GM21367 (cell line): ENCODE results near the gene DVL1.

Experiments used
- ATAC-seq: cut with Tn5 transposase; IDR thresholded peaks from one replicate; pipeline ENCODE4 v1.9.1; 2021; ENCODE audit not compliant: unreplicated experiment

The DVL1 gene

DNA sequence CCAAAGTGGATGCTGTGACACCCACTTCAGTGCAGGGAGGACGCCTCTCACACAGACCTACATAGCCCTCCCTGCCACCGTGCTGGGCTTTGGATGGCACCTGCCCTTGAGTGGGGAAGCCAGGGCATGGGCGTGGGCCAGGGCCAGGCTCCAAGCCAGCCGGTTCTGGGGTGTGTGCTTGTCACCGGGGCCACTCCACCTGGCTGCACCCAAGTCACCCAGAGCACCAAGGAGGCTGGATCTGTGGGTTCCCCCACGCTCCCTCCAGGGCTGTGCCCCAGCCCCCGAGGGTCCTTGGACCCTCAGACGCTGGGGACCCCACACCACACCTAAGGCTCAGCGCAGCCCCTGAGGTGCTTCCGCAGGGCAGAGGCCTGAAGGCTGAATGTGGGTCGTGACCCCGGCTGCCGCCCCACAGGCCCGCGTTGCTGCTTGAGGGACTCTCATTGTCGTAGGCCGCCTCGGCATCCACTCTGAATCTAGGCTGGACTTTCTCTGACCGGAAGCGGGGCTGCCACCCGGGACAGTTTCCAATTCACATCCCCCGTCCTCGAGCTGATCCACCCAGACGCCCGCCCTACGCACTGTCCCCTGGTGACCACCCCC, 7.7 kb upstream of the DVL1 start:
- no peak for ATAC-seq

- ATAC-seq = no peak
These were observed 7.1 kb upstream of the DVL1 start for GRCh38 chr1:1356166-1356795.

DNA sequence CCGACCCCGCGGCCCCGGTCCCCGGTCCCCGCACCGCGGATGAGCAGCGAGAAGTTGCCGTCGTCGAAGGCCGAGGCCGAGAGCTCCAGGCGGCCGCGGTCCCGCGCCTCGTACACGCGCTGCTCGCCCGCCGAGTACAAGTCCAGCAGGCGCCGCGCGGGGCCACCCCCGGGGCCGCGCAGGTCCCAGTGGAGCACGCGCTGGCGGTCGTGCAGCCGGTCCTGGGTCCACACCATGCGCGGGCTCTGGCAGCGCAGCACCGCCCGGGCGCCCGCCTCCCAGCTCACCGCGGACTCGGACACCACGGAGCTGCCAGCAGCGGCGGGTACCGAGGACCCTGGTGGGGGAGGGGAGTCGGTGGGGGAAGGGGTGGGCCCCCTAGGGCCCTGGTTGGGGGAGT, 6.2 kb upstream of the DVL1 start:
- no peak for ATAC-seq

GRCh38 chr1:1354271-1355247, 5.3 kb upstream of the DVL1 start:
- no peak for ATAC-seq

- no peak for ATAC-seq
These were observed 4.4 kb upstream of the DVL1 start for GRCh38 chr1:1353389-1354151.

DNA sequence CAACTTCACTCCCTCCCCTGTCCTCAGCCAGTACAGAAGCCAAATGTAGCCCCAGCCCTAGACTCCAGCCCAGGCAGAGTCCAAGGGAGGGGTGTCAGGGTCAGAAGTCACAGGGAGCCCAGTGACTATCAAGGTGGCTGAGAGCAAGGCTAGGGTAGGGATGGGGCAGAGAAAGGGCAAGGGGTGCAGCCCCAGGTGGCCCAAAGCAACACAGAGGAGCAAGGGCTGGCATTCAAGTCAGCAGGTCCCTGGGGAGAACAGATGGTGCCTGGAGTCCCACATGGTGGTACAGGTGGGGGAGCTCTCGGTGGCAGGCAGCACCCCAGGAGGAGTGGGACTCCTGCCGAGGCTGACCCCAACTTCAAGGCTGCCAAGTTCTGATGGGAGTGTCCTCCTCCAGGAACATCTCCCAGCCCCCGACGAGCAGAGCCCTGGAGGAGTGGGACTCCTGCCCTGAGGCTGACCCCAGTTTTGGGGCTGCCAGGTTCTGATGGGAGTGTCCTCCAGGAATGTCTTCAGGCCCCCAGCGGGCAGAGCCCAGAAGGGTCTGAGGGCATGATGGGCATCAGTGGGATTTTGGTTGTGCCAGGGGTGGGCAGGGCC, 3.7 kb upstream of the DVL1 start:
- no peak for ATAC-seq

DNA sequence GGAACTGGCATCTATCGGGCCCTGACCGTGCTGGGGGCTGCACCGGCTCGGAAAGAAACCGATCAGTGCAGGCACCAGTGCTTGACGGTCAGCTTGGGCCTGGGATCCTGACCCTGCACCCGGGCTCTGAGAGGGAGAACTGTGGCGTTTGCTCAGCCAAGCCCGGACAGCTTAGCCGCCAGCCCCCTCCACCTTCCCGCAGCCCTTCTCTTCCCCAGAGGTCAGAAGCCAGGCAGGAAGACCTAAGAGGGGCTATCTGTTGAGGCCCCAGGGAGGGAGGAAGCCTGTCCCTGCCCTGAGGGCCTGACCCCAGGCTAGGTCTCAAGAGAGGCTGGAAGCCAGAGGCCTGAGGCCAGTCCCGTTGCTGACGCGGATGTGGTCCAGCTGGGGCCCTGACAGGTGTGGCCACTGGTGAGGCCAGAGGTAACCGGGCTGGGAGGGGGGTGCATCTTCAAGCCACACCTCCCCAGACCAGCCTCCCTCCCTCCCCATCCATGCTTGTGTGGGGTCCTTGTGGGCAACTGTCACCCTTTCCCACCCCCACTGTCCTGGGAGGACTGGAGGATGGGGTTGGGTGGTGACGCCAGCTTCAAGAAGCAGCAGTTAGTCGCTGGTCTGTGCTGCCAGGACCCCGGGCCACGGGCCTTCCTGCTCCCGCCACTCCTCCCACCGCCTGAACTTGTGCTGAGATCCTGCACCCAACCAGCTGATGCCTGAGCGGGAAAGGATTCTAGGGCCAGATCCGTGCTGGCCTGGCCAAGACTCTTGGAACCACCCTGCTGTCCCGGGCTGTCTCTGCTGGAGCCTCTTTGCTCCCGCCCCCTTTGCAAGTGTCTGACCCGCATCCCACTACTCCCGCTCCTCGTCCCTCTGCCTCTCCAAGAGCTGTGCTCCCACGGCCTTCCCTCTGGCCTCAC, 2.6 kb upstream of the DVL1 start:
- no peak for ATAC-seq

- ATAC-seq = peak; percentile 25
These were observed 580 bp downstream of the DVL1 start for GRCh38 chr1:1348420-1349255.

DNA sequence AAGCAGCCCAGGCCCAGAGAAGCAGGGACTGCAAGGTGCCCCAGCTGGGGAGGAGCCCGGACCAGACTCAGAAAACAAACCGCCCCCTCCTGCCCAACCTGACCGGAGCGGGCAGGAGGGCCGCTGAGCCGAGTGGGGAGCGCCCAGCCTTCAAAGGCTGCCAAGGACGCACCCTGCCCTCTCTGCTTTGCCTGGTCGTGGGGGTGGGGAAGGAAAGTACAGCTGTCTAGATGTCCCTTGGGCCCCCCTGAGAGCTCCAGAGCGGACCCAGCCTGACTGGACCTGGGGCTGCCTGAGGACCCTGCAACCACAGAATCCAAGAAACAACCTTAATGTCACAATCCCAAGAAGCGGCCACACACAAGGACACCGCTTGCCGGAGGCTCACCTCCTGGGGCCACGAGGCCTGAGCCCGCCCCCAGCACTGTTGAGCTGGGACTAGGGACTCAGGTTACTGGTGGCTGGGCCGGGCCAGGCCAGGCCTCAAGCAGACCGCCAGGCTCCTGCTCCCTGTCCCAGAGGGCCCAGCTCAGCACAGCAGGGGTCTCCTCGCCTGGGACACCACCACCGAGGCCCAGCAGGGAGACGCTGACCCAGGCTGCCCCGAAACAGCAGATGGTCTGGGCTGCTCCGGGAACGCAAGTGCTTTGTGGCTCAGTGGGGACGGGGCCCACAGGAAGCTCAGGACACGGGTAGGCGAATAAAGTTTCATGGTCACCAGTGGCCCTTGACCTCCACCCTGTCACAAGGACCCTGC, 1.4 kb downstream of the DVL1 start:
- ATAC-seq = no peak

GRCh38 chr1:1347026-1347595, 2.1 kb downstream of the DVL1 start:
- ATAC-seq = no peak

- ATAC-seq = no peak
These were observed 2.7 kb downstream of the DVL1 start for GRCh38 chr1:1346501-1346890.

DNA sequence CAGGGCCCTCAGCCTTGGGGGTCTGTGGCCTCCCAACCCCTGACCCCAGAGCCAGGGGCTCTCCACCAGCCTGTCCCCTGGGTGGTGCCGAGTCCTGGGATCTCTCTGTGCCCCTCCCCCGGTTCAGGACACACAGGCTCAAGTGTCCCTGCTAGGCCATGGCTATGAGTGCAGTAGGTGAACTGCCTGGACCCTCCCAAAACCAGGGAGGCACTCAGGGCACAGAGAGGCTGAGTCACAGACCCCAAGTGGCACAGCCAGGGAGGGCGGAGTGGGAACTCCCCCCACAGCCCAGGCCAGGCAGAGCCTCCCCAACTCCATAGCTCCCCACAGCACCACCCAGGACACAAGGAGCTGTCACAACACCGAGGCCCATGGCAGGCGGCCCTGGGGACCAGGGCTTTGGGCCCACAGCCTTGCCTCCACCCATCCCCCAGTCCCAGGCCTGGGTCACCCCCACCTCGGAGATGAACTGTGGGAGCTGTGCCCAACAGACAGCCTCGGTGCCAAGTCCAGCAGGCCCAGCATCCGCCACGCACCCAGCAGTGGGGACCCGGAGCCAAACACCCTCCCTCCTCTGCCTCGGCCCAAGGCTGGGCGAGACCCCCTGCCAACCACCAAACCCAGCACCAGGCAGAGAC, 3.2 kb downstream of the DVL1 start:
- ATAC-seq = no peak

DNA sequence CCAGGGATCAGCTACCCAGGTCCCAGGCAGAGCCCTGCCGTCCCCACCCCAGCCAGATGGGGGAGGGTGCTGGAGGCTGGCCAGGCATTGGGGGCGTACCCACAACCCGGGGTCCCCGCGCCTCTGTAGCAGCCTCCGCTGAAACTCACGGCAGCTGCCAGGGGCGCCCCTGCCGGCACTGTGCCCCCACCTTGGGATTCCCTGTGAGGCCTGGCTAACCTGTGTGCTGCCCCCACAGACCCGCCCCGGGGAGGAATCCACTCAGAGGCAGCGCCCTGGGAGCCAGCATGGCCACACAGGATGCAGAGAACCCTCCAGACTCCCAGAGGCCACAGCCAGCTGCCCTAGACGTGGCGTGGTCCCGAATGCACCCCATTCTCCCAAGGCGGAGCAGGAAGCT, 3.8 kb downstream of the DVL1 start:
- ATAC-seq = no peak

GRCh38 chr1:1344655-1345361, 4.4 kb downstream of the DVL1 start:
- no peak for ATAC-seq

DNA sequence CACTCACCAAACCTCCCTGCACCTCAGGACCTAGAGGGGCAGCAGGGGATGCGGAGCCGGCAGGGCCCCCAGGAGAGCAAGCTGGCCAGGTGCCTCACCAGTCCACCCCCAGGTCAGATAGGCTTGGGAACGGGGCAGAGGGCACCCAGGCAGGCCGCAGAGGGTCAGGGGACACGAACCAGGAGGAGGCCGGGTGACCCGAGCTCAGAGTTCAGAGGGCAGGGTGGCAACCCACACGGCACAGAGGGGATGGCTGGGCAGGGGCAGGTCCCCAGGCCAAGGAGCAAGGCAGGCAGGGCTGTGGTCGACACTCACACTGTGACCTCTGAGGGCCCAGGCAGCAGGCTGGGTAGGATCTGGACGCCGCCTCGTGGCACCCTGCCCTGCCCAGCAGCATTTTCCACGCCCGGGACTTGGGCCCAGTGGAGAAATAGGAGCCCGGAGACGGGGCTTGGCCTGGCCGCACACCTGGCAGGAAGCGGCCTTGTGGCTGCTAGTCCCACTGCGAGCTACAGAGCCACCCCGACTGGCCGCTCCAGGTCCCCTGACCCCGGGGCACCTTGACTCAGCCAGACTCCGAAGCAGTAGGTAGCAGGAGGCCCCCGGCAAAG, 5.3 kb downstream of the DVL1 start:
- ATAC-seq = no peak

- ATAC-seq = no peak
These were observed 6.6 kb downstream of the DVL1 start for GRCh38 chr1:1342584-1343115.
